ENCODE data around the gene GPR35.
"Not testable (repeated sequence)": the region's sequence is repeated elsewhere in the genome, so short reads cannot be mapped to it uniquely, and the experiment has no call there.

GPR35 gene

GRCh38 chr2:240649331-240649730 is 24.1 kb downstream of the GPR35 start:
- ChIA-PET POLR2A (no interaction called here), CTCF (interaction anchor here (1.1 kb wide), 1 partner anchor 135 kb away, joined by 3 read pairs; no protein-coding TSS in a partner anchor)
- TF ChIP-seq CTCF (IDR thresholded peaks at IDR 0.05; ENCODE audit: control extremely low read depth, extremely low read depth, low read depth, missing control alignments), result no peak
- DNase-seq (ENCODE audit: extremely low spot score), result no peak

GRCh38 chr2:240650254-240650965 is 25.1 kb downstream of the GPR35 start:
- no peak for TF ChIP-seq CTCF (IDR thresholded peaks at IDR 0.05; ENCODE audit: control extremely low read depth, extremely low read depth, low read depth, missing control alignments)
- POLR2A ChIA-PET, result no interaction called here
- CTCF ChIA-PET, result no interaction called here
- no peak for DNase-seq (ENCODE audit: extremely low spot score)

- no peak for DNase-seq (ENCODE audit: extremely low spot score)
- CTCF ChIA-PET, result no interaction called here
- POLR2A ChIA-PET, result no interaction called here
- no peak for TF ChIP-seq CTCF (IDR thresholded peaks at IDR 0.05; ENCODE audit: control extremely low read depth, extremely low read depth, low read depth, missing control alignments)
These were observed 25.9 kb downstream of the GPR35 start for GRCh38 chr2:240651185-240651584.

- CTCF ChIA-PET, result interaction anchor here (1.0 to 1.2 kb wide), 2 partner anchors 9 to 17 kb away, joined by 3 read pairs; no protein-coding TSS in a partner anchor
- DNase-seq (ENCODE audit: extremely low spot score), result peak; percentile 71
- POLR2A ChIA-PET, result no interaction called here
- no peak for TF ChIP-seq CTCF (IDR thresholded peaks at IDR 0.05; ENCODE audit: control extremely low read depth, extremely low read depth, low read depth, missing control alignments)
These were observed 30.9 kb downstream of the GPR35 start for GRCh38 chr2:240655931-240656886.

GRCh38 chr2:240659883-240660282 is 34.6 kb downstream of the GPR35 start:
- POLR2A ChIA-PET; DNase-seq (ENCODE audit: extremely low spot score): not testable (repeated sequence)
- CTCF ChIA-PET, result interaction anchor here (1.1 kb wide), 1 partner anchor 35 kb away, joined by 3 read pairs; no protein-coding TSS in a partner anchor

GRCh38 chr2:240662681-240663080 is 37.4 kb downstream of the GPR35 start:
- TF ChIP-seq CTCF (IDR thresholded peaks at IDR 0.05; ENCODE audit: control extremely low read depth, extremely low read depth, low read depth, missing control alignments), result no peak
- ChIA-PET POLR2A (no interaction called here), CTCF (no interaction called here)
- no peak for DNase-seq (ENCODE audit: extremely low spot score)

Measured in GM10248 (cell line).